ENCODE results near the gene CTF1.

CTF1 gene

GRCh38 chr16:30953111-30953510 lies 56.7 kb downstream of the CTF1 start:
- TF ChIP-seq, protein P1, sequence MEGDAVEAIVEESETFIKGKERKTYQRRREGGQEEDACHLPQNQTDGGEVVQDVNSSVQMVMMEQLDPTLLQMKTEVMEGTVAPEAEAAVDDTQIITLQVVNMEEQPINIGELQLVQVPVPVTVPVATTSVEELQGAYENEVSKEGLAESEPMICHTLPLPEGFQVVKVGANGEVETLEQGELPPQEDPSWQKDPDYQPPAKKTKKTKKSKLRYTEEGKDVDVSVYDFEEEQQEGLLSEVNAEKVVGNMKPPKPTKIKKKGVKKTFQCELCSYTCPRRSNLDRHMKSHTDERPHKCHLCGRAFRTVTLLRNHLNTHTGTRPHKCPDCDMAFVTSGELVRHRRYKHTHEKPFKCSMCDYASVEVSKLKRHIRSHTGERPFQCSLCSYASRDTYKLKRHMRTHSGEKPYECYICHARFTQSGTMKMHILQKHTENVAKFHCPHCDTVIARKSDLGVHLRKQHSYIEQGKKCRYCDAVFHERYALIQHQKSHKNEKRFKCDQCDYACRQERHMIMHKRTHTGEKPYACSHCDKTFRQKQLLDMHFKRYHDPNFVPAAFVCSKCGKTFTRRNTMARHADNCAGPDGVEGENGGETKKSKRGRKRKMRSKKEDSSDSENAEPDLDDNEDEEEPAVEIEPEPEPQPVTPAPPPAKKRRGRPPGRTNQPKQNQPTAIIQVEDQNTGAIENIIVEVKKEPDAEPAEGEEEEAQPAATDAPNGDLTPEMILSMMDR (IDR thresholded peaks at IDR 0.05; ENCODE audit: insufficient read depth, low read length, missing control alignments) = no peak
- H3K4me3 ChIP-seq (ENCODE audit: low read depth, low read length) = no peak overlapping the region
- ChIA-PET CTCF (interaction anchor here (0.6 to 8.4 kb wide), 25 partner anchors 12 to 919 kb away, joined by 3 to 103 read pairs (median 5); partner anchors contain the start of genes ARMC5, FBXL19, FUS and KAT8), POLR2A (interaction anchor here (0.6 to 1.5 kb wide), 3 partner anchors 119 to 511 kb away, joined by 3 to 4 read pairs (median 3); partner anchors contain the start of gene FUS)
- no peak for DNase-seq (ENCODE audit: low read depth, low spot score)
